Measurements from ENCODE around the gene SOX6.

DNA sequence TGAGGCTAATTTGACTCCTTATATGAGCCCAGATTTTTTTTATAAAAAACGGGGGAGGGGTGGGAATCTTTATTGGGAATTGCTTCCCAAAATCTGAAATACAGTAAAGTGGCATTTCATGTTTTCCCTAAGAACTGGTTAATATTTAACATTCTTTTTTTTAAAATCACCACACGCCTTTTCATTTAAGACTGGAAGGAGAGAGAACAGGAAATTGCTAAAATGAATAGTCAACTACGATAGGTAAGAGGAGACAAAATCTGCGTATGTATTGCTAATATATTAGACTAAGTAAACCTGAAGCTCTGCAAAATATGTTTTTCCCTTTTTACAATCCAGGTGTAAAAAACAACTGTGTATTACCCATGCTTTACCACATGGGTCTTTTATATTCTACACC is 57.0 kb downstream of the SOX6 start:
- no peak for TF ChIP-seq ATF1 (CRISPR knock-in tag; IDR thresholded peaks at IDR 0.05)
- TF ChIP-seq EP300 (IDR thresholded peaks at IDR 0.05; ENCODE audit: low read depth in 2 of 2, low read length in 2 of 2): no peak
- no peak for TF ChIP-seq EP300 (CRISPR knock-in tag; IDR thresholded peaks at IDR 0.05; ENCODE audit: borderline replicate concordance)
